KMS-11 (cell line): Measurements from ENCODE around the gene MYL9.
"Not testable (repeated sequence)": the region's sequence is repeated elsewhere in the genome, so short reads cannot be mapped to it uniquely, and the experiment has no call there.

Experiments
- H2AFZ ChIP-seq: fragments of 200-600 bp; sonication (generic); 2 replicates; pipeline ENCODE4 v1.6.1; 2016; ENCODE audit warnings: antibody characterized with exemption, mixed run types, low read depth
- H3K27ac ChIP-seq: fragments of 200-600 bp; sonication (generic); 2 replicates; pipeline ENCODE4 v1.6.1; 2016; ENCODE audit warnings: mild to moderate bottlenecking, mixed run types
- H3K27me3 ChIP-seq: fragments of 200-600 bp; sonication (generic); 2 replicates; pipeline ENCODE4 v1.6.1; 2017; ENCODE audit warnings: mild to moderate bottlenecking, low read depth, mixed run types, moderate library complexity; ENCODE audit not compliant: insufficient read depth
- H3K36me3 ChIP-seq: fragments of 200-600 bp; sonication (generic); 2 replicates; pipeline ENCODE4 v1.6.1; 2017; ENCODE audit warnings: mild to moderate bottlenecking, mixed run types; ENCODE audit not compliant: insufficient read depth
- H3K4me1 ChIP-seq: fragments of 200-600 bp; sonication (generic); 2 replicates; pipeline ENCODE4 v1.6.1; 2016; ENCODE audit warnings: mild to moderate bottlenecking, low read depth, mixed run types; ENCODE audit not compliant: poor library complexity, severe bottlenecking
- H3K4me2 ChIP-seq: fragments of 200-600 bp; sonication (generic); 2 replicates; pipeline ENCODE4 v1.7.0; 2016; ENCODE audit warnings: mild to moderate bottlenecking, mixed run types
- H3K4me3 ChIP-seq: fragments of 200-600 bp; sonication (generic); IDR thresholded peaks from 2 replicates; pipeline ENCODE4 v1.6.1; 2017; ENCODE audit warnings: low read depth, low read length, mixed read lengths; ENCODE audit not compliant: insufficient read depth
- H3K79me2 ChIP-seq: fragments of 200-600 bp; sonication (generic); 2 replicates; pipeline ENCODE4 v1.6.1; 2016; ENCODE audit warnings: low read depth, mixed run types; ENCODE audit not compliant: insufficient read depth
- H3K9ac ChIP-seq: fragments of 200-600 bp; sonication (generic); 2 replicates; pipeline ENCODE4 v1.6.1; 2016; ENCODE audit warnings: mild to moderate bottlenecking, mixed run types
- H4K20me1 ChIP-seq: fragments of 200-600 bp; sonication (generic); 2 replicates; pipeline ENCODE4 v1.6.1; 2016; ENCODE audit warnings: mild to moderate bottlenecking, mixed run types; ENCODE audit not compliant: insufficient read depth
- CTCF ChIP-seq: fragments of 200-600 bp; sonication (generic); conservative IDR thresholded peaks from 2 replicates; pipeline ENCODE4 v1.6.1; 2017; ENCODE audit warnings: low read depth, mild to moderate bottlenecking, antibody characterized with exemption, low read length, moderate library complexity, mixed read lengths

The MYL9 gene

GRCh38 chr20:36550790-36551299, 9.5 kb downstream of the MYL9 start:
- Histone ChIP-seq H3K9ac (no peak overlapping the region), H3K4me2 (no peak overlapping the region), H3K4me3 (no peak overlapping the region), H2AFZ (no peak overlapping the region), H3K36me3 (no peaks in the 10 kb centered on the region), H3K4me1 (no peaks in the 10 kb centered on the region), H3K27ac (no peak overlapping the region), H3K79me2 (no peaks in the 10 kb centered on the region), H3K27me3 (no peaks in the 10 kb centered on the region), H4K20me1 (no peaks in the 10 kb centered on the region)
- no peak for TF ChIP-seq CTCF

- Histone ChIP-seq H4K20me1 (no peaks in the 10 kb centered on the region), H3K4me1 (peaks cover 10% of the 10 kb centered on the region), H3K4me2 (no peak overlapping the region), H3K27ac (no peak overlapping the region), H2AFZ (no peak overlapping the region), H3K9ac (no peak overlapping the region), H3K36me3 (no peaks in the 10 kb centered on the region), H3K79me2 (no peaks in the 10 kb centered on the region), H3K4me3 (no peak overlapping the region), H3K27me3 (no peaks in the 10 kb centered on the region)
- TF ChIP-seq CTCF: no peak
These were observed 13.9 kb downstream of the MYL9 start for GRCh38 chr20:36555248-36555647.

- H4K20me1 ChIP-seq: no peaks in the 10 kb centered on the region
- no peak overlapping the region for H3K27ac ChIP-seq
- H2AFZ ChIP-seq: no peak overlapping the region
- no peak overlapping the region for H3K4me2 ChIP-seq
- no peaks in the 10 kb centered on the region for H3K27me3 ChIP-seq
- H3K36me3 ChIP-seq: no peaks in the 10 kb centered on the region
- no peaks in the 10 kb centered on the region for H3K4me1 ChIP-seq
- no peak overlapping the region for H3K4me3 ChIP-seq
- H3K79me2 ChIP-seq: no peaks in the 10 kb centered on the region
- H3K9ac ChIP-seq: no peak overlapping the region
- no peak for TF ChIP-seq CTCF
These were observed 21.4 kb downstream of the MYL9 start for GRCh38 chr20:36562724-36563123.

- Histone ChIP-seq H3K4me1 (no peaks in the 10 kb centered on the region), H4K20me1 (no peaks in the 10 kb centered on the region), H2AFZ (no peak overlapping the region), H3K4me3 (no peak overlapping the region), H3K9ac (no peak overlapping the region), H3K36me3 (no peaks in the 10 kb centered on the region), H3K27me3 (no peaks in the 10 kb centered on the region), H3K27ac (no peak overlapping the region), H3K4me2 (no peak overlapping the region), H3K79me2 (no peaks in the 10 kb centered on the region)
- no peak for TF ChIP-seq CTCF
These were observed 22.1 kb downstream of the MYL9 start for GRCh38 chr20:36563374-36563773.

- H3K4me2 ChIP-seq, H3K79me2 ChIP-seq, H4K20me1 ChIP-seq, H3K9ac ChIP-seq, H3K4me3 ChIP-seq, H3K27ac ChIP-seq, H3K36me3 ChIP-seq, H2AFZ ChIP-seq, H3K27me3 ChIP-seq, H3K4me1 ChIP-seq: not testable (repeated sequence)
These were observed 22.9 kb downstream of the MYL9 start for GRCh38 chr20:36564078-36564725.

- not testable (repeated sequence) for H3K27ac ChIP-seq, H3K36me3 ChIP-seq, H4K20me1 ChIP-seq, H2AFZ ChIP-seq, H3K4me3 ChIP-seq, H3K4me2 ChIP-seq, H3K79me2 ChIP-seq, H3K27me3 ChIP-seq, H3K4me1 ChIP-seq, H3K9ac ChIP-seq
These were observed 23.4 kb downstream of the MYL9 start for GRCh38 chr20:36564726-36565121.
